DND-41 (cell line): ENCODE results near the gene CUL3.

ENCODE experiments used
- CTCF ChIP-seq: IDR thresholded peaks from 2 replicates; pipeline ENCODE4 v1.5.1; 2012; ENCODE audit warnings: borderline replicate concordance, low read length, moderate library complexity, mild to moderate bottlenecking; ENCODE audit not compliant: poor library complexity, severe bottlenecking; ENCODE audit errors: extremely low read depth
- EZH2 ChIP-seq: IDR thresholded peaks from 3 replicates; pipeline ENCODE4 v1.6.1; 2012; ENCODE audit warnings: borderline replicate concordance, low read depth, mild to moderate bottlenecking, moderate library complexity, low read length, inconsistent platforms; ENCODE audit not compliant: severe bottlenecking

GRCh38 chr2:224461391-224461790, 123.8 kb downstream of the CUL3 start:
- TF ChIP-seq CTCF (no peak), EZH2 (no peak)
